K562 (cell line): ENCODE data around the gene EGFL6. TPM values are rescaled to one million over a fixed set of nuclear protein-coding genes. Genes with fewer than 3 reads are reported as not detected.

Experiments
- ATAC-seq: fragments of 200-7000 bp; cut with Tn5 transposase; 3 replicates; pipeline ENCODE4 v1.9.1; 2020; ENCODE audit warnings: moderate library complexity
- BruUV-seq: library from RNA; stranded (reverse); fragments of 400-500 nt; replicated peaks from 2 replicates; lab custom pipeline; 2021; lab: Mats Ljungman, UMichigan
- CTCF ChIA-PET: fragments of 300-600 bp; formaldehyde crosslinking; extraction: SDS; loops from one replicate; lab custom pipeline; 2021; ENCODE audit warnings: low intra/inter-chr PET ratio; lab: Yijun Ruan, JAX
- POLR2A ChIA-PET: fragments of 300-600, 350-650 bp; sonication (Branson Sonifier 250); formaldehyde crosslinking; extraction: SDS; loops from one replicate; lab custom pipeline; 2021; ENCODE audit warnings: antibody characterized with exemption, inconsistent platforms; lab: Yijun Ruan, JAX
- DNase-seq, 4 experiments: peaks; one replicate each; pipeline versions ENCODE4 v3.0.0 to v3.0.0-alpha.2; 2011 to 2018; ENCODE audit warnings: low spot score in 3 of 4, mixed read lengths in 3 of 4; ENCODE audit errors: extremely low read depth in 1 of 4
- FAIRE-seq: peaks from 2 replicates; lab custom pipeline; 2011; peaks lifted over from hg19 to GRCh38; lab: Jason Lieb, UNC
- H2AFZ ChIP-seq: 2 replicates; pipeline ENCODE4 v1.6.0; 2011; ENCODE audit warnings: low read depth, low read length, control low read depth, inconsistent platforms
- H3K27ac ChIP-seq: fragments of 200-600 bp; 3 replicates; pipeline ENCODE4 v1.8.0; 2011; ENCODE audit warnings: low read depth, mild to moderate bottlenecking, control low read depth, inconsistent platforms, low read length, moderate library complexity, mixed read lengths; ENCODE audit errors: extremely low read depth
- H3K27me3 ChIP-seq, 2 experiments: fragments of 300-600 bp in 1 of 2; 2 replicates in 1 of 2; 3 replicates in 1 of 2; pipeline versions ENCODE4 v1.6.0 to v1.8.0; 2011; ENCODE audit warnings: inconsistent platforms in 2 of 2, low read length in 2 of 2, mild to moderate bottlenecking in 1 of 2, mixed read lengths in 1 of 2, moderate library complexity in 1 of 2; ENCODE audit not compliant: control insufficient read depth in 2 of 2, insufficient read depth in 2 of 2
- H3K36me3 ChIP-seq: fragments of 300-600 bp; 3 replicates; pipeline ENCODE4 v1.8.0; 2011; ENCODE audit warnings: mild to moderate bottlenecking, low read length, inconsistent platforms; ENCODE audit not compliant: control insufficient read depth, insufficient read depth
- H3K4me1 ChIP-seq, 2 experiments: fragments of 200-600 bp in 1 of 2; replicated peaks in 1 of 2; 2 replicates in 1 of 2; 3 replicates in 1 of 2; pipeline versions ENCODE4 v1.5.1 to v1.8.0; 2011; ENCODE audit warnings: inconsistent platforms in 2 of 2, low read length in 2 of 2, mild to moderate bottlenecking in 1 of 2, mixed read lengths in 1 of 2, moderate library complexity in 1 of 2; ENCODE audit not compliant: control insufficient read depth in 2 of 2, insufficient read depth in 2 of 2
- H3K4me2 ChIP-seq: 2 replicates; pipeline ENCODE4 v1.6.1; 2011; ENCODE audit warnings: low read length, control low read depth, inconsistent platforms, mixed read lengths; ENCODE audit not compliant: insufficient read depth
- H3K4me3 ChIP-seq: fragments of 200-600 bp; sonication (generic), shearing (Covaris generic); 2 replicates; pipeline ENCODE4 v1.5.1; 2016; ENCODE audit warnings: control low read depth, inconsistent platforms
- H3K79me2 ChIP-seq: fragments of 200-600 bp; 3 replicates; pipeline ENCODE4 v1.8.0; 2011; ENCODE audit warnings: low read length, inconsistent platforms; ENCODE audit not compliant: control insufficient read depth, insufficient read depth
- H3K9ac ChIP-seq, 2 experiments: 2 replicates each; pipeline versions ENCODE4 v1.6.0 to v1.6.1; 2011; ENCODE audit warnings: low read depth in 2 of 2, low read length in 2 of 2, control low read depth in 1 of 2, inconsistent platforms in 1 of 2, mild to moderate bottlenecking in 1 of 2, mixed read lengths in 1 of 2; ENCODE audit not compliant: insufficient read depth in 1 of 2
- H3K9me1 ChIP-seq: one replicate; pipeline ENCODE4 v1.6.0; 2011; ENCODE audit warnings: inconsistent platforms, mild to moderate bottlenecking, low read length, moderate library complexity; ENCODE audit not compliant: control insufficient read depth, insufficient read depth
- H3K9me3 ChIP-seq: replicated peaks from 2 replicates; pipeline ENCODE4 v1.5.1; 2011; ENCODE audit warnings: low read depth, low read length, inconsistent platforms; ENCODE audit not compliant: control insufficient read depth, insufficient read depth
- H4K20me1 ChIP-seq: replicated peaks from 2 replicates; pipeline ENCODE4 v1.6.1; 2011; ENCODE audit warnings: low read length, inconsistent platforms, mixed read lengths; ENCODE audit not compliant: control insufficient read depth, insufficient read depth
- ARID3A ChIP-seq: IDR thresholded peaks from 2 replicates; pipeline ENCODE4 v1.6.1; 2012; ENCODE audit warnings: low read depth, low read length, improper control_type of control experiment, borderline replicate concordance
- C11orf30 ChIP-seq: fragments of 450-650 bp; IDR thresholded peaks from 2 replicates; pipeline ENCODE4 v1.6.1; 2016; ENCODE audit warnings: low read depth, mild to moderate bottlenecking
- GABPB1 ChIP-seq: sonication (generic); formaldehyde crosslinking; IDR thresholded peaks from 2 replicates; pipeline ENCODE4 v1.8.0; 2022; ENCODE audit warnings: mild to moderate bottlenecking, missing genetic modification reagents
- KLF10 ChIP-seq: fragments of 250-450 bp; sonication (Bioruptor Pico); IDR thresholded peaks from 2 replicates; pipeline ENCODE4 v1.6.1; 2021; ENCODE audit warnings: matching md5 sums
- MCM7 ChIP-seq, 2 experiments: fragments of 450-650 bp; IDR thresholded peaks; 2 replicates each; pipeline ENCODE4 v1.6.1; 2016 to 2018
- NFYB ChIP-seq: IDR thresholded peaks from 2 replicates; pipeline ENCODE4 v1.6.1; 2011; ENCODE audit warnings: mild to moderate bottlenecking, moderate library complexity; ENCODE audit not compliant: insufficient read length; ENCODE audit errors: extremely low read depth
- NR2C2 ChIP-seq, 2 experiments: fragments of 200-800 bp in 1 of 2; sonication (Bioruptor generic) in 1 of 2; sonication (generic) in 1 of 2; formaldehyde crosslinking in 1 of 2; IDR thresholded peaks; 2 replicates each; pipeline versions ENCODE4 v1.6.1 to v1.8.0; 2016 to 2022; ENCODE audit warnings: mild to moderate bottlenecking in 1 of 2, missing compliant biosample characterization in 1 of 2, missing genetic modification characterization in 1 of 2, missing genetic modification reagents in 1 of 2
- PPARD ChIP-seq: fragments of 250-450 bp; sonication (Bioruptor Pico); IDR thresholded peaks from 2 replicates; pipeline ENCODE4 v1.8.0; 2022; ENCODE audit warnings: inconsistent platforms, mild to moderate bottlenecking, moderate library complexity
- SAP30 ChIP-seq: fragments of 200-600 bp; sonication (generic); IDR thresholded peaks from 2 replicates; pipeline ENCODE4 v1.6.1; 2012; ENCODE audit warnings: borderline replicate concordance, low read depth, mild to moderate bottlenecking, moderate library complexity, low read length, control low read depth, inconsistent platforms; ENCODE audit not compliant: insufficient read depth, poor library complexity, severe bottlenecking
- SRSF1 ChIP-seq: fragments of 200-400 bp; formaldehyde crosslinking; IDR thresholded peaks from 2 replicates; pipeline ENCODE4 v1.6.1; 2017; ENCODE audit warnings: mild to moderate bottlenecking, low read depth, low read length, moderate library complexity
- VEZF1 ChIP-seq: fragments of 200-800 bp; sonication (Bioruptor generic); IDR thresholded peaks from 2 replicates; pipeline ENCODE4 v1.6.1; 2017; ENCODE audit warnings: missing genetic modification characterization, missing compliant biosample characterization
- ZBTB49 ChIP-seq: sonication (generic); formaldehyde crosslinking; IDR thresholded peaks from 2 replicates; pipeline ENCODE4 v1.8.0; 2022; ENCODE audit warnings: missing genetic modification reagents, mild to moderate bottlenecking, borderline replicate concordance
- ZNF124 ChIP-seq: sonication (generic); formaldehyde crosslinking; IDR thresholded peaks from 2 replicates; pipeline ENCODE4 v1.8.1; 2022; ENCODE audit warnings: missing genetic modification reagents
- ZNF830 ChIP-seq: fragments of 250-450 bp; sonication (Bioruptor Pico); IDR thresholded peaks from 2 replicates; pipeline ENCODE4 v1.5.0; 2021; ENCODE audit warnings: mild to moderate bottlenecking
- WGBS: fragments of 100-300 bp; shearing (Covaris generic); methylation state at CpG from one replicate; pipeline ENCODE4 v1.1.6; 2016; ENCODE audit warnings: low coverage, mixed read lengths; ENCODE audit not compliant: insufficient coverage; ENCODE audit errors: missing lambda C conversion rate; 5-methylcytosine and 5-hydroxymethylcytosine counted together
- in situ Hi-C: fragments of 300-500 bp; cut with MboI; formaldehyde crosslinking; loops from 4 replicates; pipeline ENCODE4 v1.15.0; 2018; ENCODE audit warnings: inconsistent platforms, mixed read lengths
- intact Hi-C: fragments of 100-400 bp; cut with micrococcal nuclease; formaldehyde crosslinking; loops from 2 replicates; pipeline ENCODE4 v1.14.2; 2022
- polyA plus RNA-seq, 8 experiments: library from polyadenylated mRNA; depleted of rRNA in 4 of 8; stranded (reverse) in 5 of 8; unstranded in 3 of 8; fragments of >200 nt; fragmentation: Nextera tagmentation in 2 of 8; fragmentation: Illumina TruSeq in 1 of 8; extraction: Ambion mirVana in 2 of 8; extraction: Trizol in 1 of 8; gene quantifications; 2 replicates each; pipeline versions ENCODE4 v1.2.1 to v1.2.3, GENCODE V29; 2011 to 2014; ENCODE audit warnings: inconsistent platforms in 1 of 8, missing spikeins in 1 of 8
- total RNA-seq, 7 experiments: library from RNA; depleted of rRNA in 6 of 7; stranded (reverse); fragments of >200 nt in 6 of 7; fragmentation: Illumina TruSeq in 2 of 7; extraction: Trizol in 2 of 7; gene quantifications; 2 replicates each; pipeline versions ENCODE4 v1.2.1 to v1.2.3, GENCODE V29; 2011 to 2021; ENCODE audit warnings: low replicate concordance in 1 of 7

EGFL6 gene
- total and polyA plus RNA-seq, 9 of the 15 experiments (the other 6 are each of a cell fraction or from before 2014, with no cell fraction given): 0.01 TPM; not detected in 8

- H3K9ac ChIP-seq: no peak overlapping the region
- H3K9me1 ChIP-seq: no peaks in the 10 kb centered on the region
- H3K4me3 ChIP-seq: no peak overlapping the region
- no peak for DNase-seq
- no peak overlapping the region for H2AFZ ChIP-seq
- BruUV-seq: no TSS peak
- no peaks in the 10 kb centered on the region for H3K4me1 ChIP-seq
- no peak for FAIRE-seq
- ChIA-PET POLR2A (interaction anchor here (0.6 to 1.0 kb wide), 3 partner anchors 10 to 45 kb away, joined by 3 read pairs; partner anchors contain the start of gene TCEANC), CTCF (no interaction called here)
- no peak overlapping the region for H3K27ac ChIP-seq
- ATAC-seq: no peak
- no peak overlapping the region for H3K4me2 ChIP-seq
- H3K27me3 ChIP-seq: peaks cover 0 to 5% of the 10 kb centered on the region in 2 experiments; a peak in 2 of 5 replicates
- H4K20me1 ChIP-seq: no peaks in the 10 kb centered on the region
- intact Hi-C loops (no loop called here), in situ Hi-C loops (no loop called here)
- no peaks in the 10 kb centered on the region for H3K79me2 ChIP-seq
- no peaks in the 10 kb centered on the region for H3K9me3 ChIP-seq
- TF ChIP-seq NR2C2 (CRISPR knock-in tag; IDR thresholded peaks at IDR 0.05) (no peak), NR2C2 (tag; IDR thresholded peaks at IDR 0.05) (no peak), C11orf30 (no peak), KLF10 (no peak), NFYB (no peak), SAP30 (no peak), PPARD (CRISPR knock-in tag) (no peak), ARID3A (no peak), ZNF830 (CRISPR knock-in tag) (no peak), MCM7 (IDR thresholded peaks at IDR 0.05) (no peak), SRSF1 (no peak), ZNF124 (CRISPR knock-in tag) (no peak), GABPB1 (CRISPR knock-in tag) (no peak), VEZF1 (CRISPR knock-in tag) (no peak), ZBTB49 (CRISPR knock-in tag) (no peak)
- no peaks in the 10 kb centered on the region for H3K36me3 ChIP-seq
- 0% methylated on average over 2 of the region's 2 CpGs for WGBS
Measured at GRCh38 chrX:13607996-13608365, 38.6 kb downstream of the EGFL6 start.
